Activated CD4-positive, alpha-beta T cell treated with anti-CD3 and anti-CD28 coated beads for 36 hours (primary cell): ENCODE measurements around the gene C1QL2. TPM values are rescaled to one million over a fixed set of nuclear protein-coding genes. Genes with fewer than 3 reads are reported as not detected.
A peak's percentile ranks its signal among the peaks of the same experiment; 100 is the strongest.

Source experiments
- ATAC-seq: fragments of 200-7000 bp; cut with Tn5 transposase; one replicate; pipeline ENCODE4 v1.10.0; 2021; ENCODE audit warnings: mild to moderate bottlenecking, moderate library complexity
- CTCF ChIA-PET: fragments of 350-600 bp; sonication (Branson Sonifier 250); formaldehyde crosslinking; loops from one replicate; lab custom pipeline; 2021; ENCODE audit warnings: antibody characterized with exemption; lab: Charles Lee
- POLR2A ChIA-PET: fragments of 350-600 bp; sonication (Branson Sonifier 250); formaldehyde crosslinking; loops from one replicate; lab custom pipeline; 2021; ENCODE audit warnings: antibody characterized with exemption, inconsistent platforms; lab: Charles Lee
- DNase-seq: peaks from one replicate; pipeline ENCODE4 v3.0.0-alpha.2; 2020
- H3K27ac Mint-ChIP-seq: one replicate; pipeline ENCODE4 v1.8.0; 2021; ENCODE audit warnings: mixed read lengths
- H3K27me3 Mint-ChIP-seq: one replicate; pipeline ENCODE4 v1.8.0; 2021; ENCODE audit warnings: mixed read lengths
- H3K36me3 Mint-ChIP-seq: one replicate; pipeline ENCODE4 v1.8.0; 2021; ENCODE audit warnings: low read depth, mixed read lengths
- H3K4me1 Mint-ChIP-seq: one replicate; pipeline ENCODE4 v1.8.0; 2021; ENCODE audit warnings: mixed read lengths
- H3K4me3 Mint-ChIP-seq: one replicate; pipeline ENCODE4 v1.8.0; 2021; ENCODE audit warnings: mild to moderate bottlenecking, moderate library complexity, mixed read lengths
- H3K9me3 Mint-ChIP-seq: one replicate; pipeline ENCODE4 v1.8.0; 2021; ENCODE audit warnings: low read depth, mixed read lengths
- intact Hi-C, 2 experiments: fragments of 100-400 bp; cut with DNase I in 1 of 2; cut with micrococcal nuclease in 1 of 2; formaldehyde crosslinking; loops; one replicate each; pipeline versions ENCODE4 v1.14.2 to v1.15.1; 2022 to 2024; cut with DNase I, micrococcal nuclease
- total RNA-seq, 2 experiments: library from RNA; stranded (reverse); gene quantifications; one replicate each; pipeline ENCODE4 v1.2.3, GENCODE V29; 2021

The C1QL2 gene
- total RNA-seq, 2 experiments from 2014 or later, result not detected

DNA sequence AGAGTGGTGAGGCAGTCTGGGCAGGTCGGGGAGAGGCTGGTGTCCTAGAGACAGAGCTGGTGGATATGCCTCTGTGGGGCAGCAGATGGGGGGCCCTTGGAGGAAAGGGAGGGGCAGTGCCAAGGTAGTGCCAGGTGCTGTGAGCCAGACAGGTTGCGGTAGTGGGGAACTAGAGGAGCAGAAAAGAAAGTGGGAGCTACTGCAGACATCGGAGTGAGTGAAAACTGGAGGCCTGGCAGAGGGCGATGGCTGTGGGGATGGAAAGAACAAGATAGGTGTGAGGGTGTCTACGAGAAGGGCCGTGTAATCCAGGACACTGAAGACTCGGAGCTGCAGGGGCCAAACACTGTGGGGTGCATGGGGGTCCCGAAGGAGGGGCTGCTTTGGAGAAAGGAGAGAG is 21.7 kb downstream of the C1QL2 start:
- intact Hi-C loops, result no loop called here
- Mint-ChIP-seq H3K4me1 (no peaks in the 10 kb centered on the region), H3K4me3 (no peak overlapping the region), H3K27me3 (peaks cover 10% of the 10 kb centered on the region), H3K27ac (no peak overlapping the region), H3K9me3 (no peaks in the 10 kb centered on the region), H3K36me3 (no peaks in the 10 kb centered on the region)
- CTCF ChIA-PET, result no interaction called here
- DNase-seq, result no peak
- no peak for ATAC-seq
- POLR2A ChIA-PET, result no interaction called here

DNA sequence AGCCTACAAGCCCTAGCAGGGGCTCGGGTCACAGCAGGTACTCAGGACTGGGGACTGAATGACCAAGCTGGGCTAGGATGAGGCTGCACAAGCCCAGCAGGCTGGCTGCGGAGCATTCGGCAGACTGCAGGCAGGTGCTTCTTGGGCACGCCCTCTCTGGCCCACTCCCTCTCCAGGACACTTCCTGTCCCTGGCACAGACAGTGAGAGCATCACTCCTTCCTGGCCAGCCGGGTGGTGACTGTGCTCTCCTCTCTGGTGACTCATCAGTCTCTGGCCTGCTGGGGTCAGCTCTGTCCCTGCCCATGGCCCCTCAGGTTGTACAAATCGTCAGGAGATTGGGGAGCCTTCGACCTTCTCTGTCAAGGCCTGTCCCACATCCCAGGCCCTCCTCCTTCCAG is 22.5 kb downstream of the C1QL2 start:
- no peaks in the 10 kb centered on the region for H3K4me1 Mint-ChIP-seq
- peaks cover 10% of the 10 kb centered on the region for H3K27me3 Mint-ChIP-seq
- H3K4me3 Mint-ChIP-seq, result no peak overlapping the region
- POLR2A ChIA-PET, result no interaction called here
- CTCF ChIA-PET, result no interaction called here
- no peaks in the 10 kb centered on the region for H3K9me3 Mint-ChIP-seq
- intact Hi-C loops, result no loop called here
- no peak for DNase-seq
- no peaks in the 10 kb centered on the region for H3K36me3 Mint-ChIP-seq
- ATAC-seq, result no peak
- no peak overlapping the region for H3K27ac Mint-ChIP-seq

DNA sequence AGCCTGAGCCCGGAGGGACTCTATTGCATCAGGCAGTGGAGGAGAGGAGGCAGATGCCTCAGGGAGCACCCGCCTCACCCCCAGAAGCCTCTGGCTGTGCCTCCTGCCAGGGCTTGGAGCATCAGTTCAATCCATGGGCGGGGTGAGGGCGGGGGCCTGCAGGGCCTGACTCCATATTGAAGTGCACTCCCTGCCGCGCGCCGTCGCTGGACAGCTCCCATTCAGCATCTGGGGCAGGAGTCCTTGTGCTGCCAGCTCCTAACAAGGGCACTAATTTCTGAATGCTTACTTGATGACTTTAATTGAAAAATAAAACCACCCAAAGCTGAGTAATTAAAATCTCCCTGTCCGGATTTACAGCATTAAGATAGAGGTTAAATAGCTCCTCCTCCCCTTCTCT is 23.8 kb downstream of the C1QL2 start:
- H3K27me3 Mint-ChIP-seq, result peaks cover 9% of the 10 kb centered on the region
- no peaks in the 10 kb centered on the region for H3K36me3 Mint-ChIP-seq
- ATAC-seq (no peak), DNase-seq (no peak)
- no peaks in the 10 kb centered on the region for H3K9me3 Mint-ChIP-seq
- ChIA-PET CTCF (interaction anchor here (0.6 kb wide), 2 partner anchors 106 to 765 kb away, joined by 3 to 4 read pairs; no protein-coding TSS in a partner anchor), POLR2A (no interaction called here)
- H3K4me3 Mint-ChIP-seq, result no peak overlapping the region
- H3K4me1 Mint-ChIP-seq, result no peaks in the 10 kb centered on the region
- H3K27ac Mint-ChIP-seq, result no peak overlapping the region
- intact Hi-C loops, result no loop called here

DNA sequence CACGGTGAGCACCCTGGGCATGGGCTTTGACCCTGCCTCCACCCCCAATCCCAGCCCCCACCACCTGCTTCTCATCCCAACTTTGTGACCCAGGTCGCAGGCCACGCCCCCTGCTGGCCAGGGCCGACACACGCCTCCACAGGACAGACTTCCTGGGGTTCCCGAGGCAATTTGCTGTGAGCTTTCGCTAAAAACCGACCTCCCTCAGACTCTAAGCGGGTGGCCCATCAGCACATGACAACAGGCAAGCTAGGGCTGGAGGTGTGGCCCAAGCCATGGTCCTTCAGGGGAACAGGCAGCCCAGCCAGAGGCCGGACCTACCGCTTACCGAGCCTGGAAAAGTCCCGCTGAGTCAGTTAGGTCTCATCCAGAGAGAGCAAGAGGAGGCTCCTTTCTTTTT is 31.9 kb downstream of the C1QL2 start:
- no peak overlapping the region for H3K4me3 Mint-ChIP-seq
- H3K27me3 Mint-ChIP-seq, result peaks cover 10% of the 10 kb centered on the region
- peak; percentile 66 for DNase-seq
- no peaks in the 10 kb centered on the region for H3K9me3 Mint-ChIP-seq
- H3K4me1 Mint-ChIP-seq, result no peaks in the 10 kb centered on the region
- no peaks in the 10 kb centered on the region for H3K36me3 Mint-ChIP-seq
- POLR2A ChIA-PET, result no interaction called here
- intact Hi-C loops, result loop anchor here (1.0 to 5.0 kb wide), 2 partner anchors 244 kb away; no protein-coding TSS in a partner anchor
- ATAC-seq, result peak; percentile 47
- CTCF ChIA-PET, result interaction anchor here (0.6 to 1.0 kb wide), 3 partner anchors 243 to 1245 kb away, joined by 3 read pairs; no protein-coding TSS in a partner anchor
- H3K27ac Mint-ChIP-seq, result no peak overlapping the region

DNA sequence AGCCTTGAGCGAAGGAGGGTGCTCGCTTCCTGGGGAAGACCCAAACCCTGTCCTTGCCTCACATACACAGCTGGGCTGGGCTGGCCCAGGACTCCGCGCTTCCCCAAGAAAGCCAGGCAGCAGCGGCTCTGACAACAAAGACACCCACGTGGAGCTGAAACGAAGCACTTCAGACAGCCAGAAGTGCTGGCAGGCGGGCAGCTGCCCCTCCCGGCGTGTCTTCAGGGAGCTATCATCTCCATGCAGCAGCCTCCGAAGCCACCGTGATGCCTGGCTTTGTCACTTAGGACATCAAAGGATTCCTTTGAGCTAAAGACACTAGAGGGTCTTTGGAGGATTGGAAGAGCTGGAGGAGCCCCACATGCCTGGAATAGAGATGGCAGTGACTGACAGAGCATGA is 35.2 kb downstream of the C1QL2 start:
- DNase-seq, result no peak
- intact Hi-C loops, result no loop called here

DNA sequence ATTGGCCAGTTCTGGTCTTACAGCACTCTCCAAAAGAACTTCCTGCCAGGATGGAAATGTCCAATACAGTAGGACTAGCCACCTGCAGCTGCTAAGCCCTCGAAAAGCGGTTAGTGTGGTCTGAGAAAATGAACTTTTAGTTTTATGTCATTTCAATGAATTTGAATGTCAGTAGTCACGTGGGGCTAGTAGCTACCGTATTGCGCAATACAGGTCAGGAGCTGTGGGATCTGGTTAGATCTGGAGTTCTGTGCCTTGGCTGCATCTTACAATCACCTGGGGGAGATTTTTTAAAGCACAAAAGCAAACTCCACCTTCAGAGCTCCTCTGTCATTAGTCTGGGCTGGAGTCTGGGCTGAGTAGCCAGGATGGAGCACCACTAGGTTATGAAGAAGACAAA is 35.9 kb downstream of the C1QL2 start:
- Mint-ChIP-seq H3K36me3 (no peaks in the 10 kb centered on the region), H3K4me3 (no peak overlapping the region), H3K27ac (no peak overlapping the region), H3K27me3 (peaks cover 11% of the 10 kb centered on the region), H3K9me3 (no peaks in the 10 kb centered on the region), H3K4me1 (no peaks in the 10 kb centered on the region)
- intact Hi-C loops, result no loop called here
- ChIA-PET POLR2A (no interaction called here), CTCF (interaction anchor here (0.7 to 1.4 kb wide), 2 partner anchors 241 to 356 kb away, joined by 6 to 7 read pairs; no protein-coding TSS in a partner anchor)
- no peak for DNase-seq
- ATAC-seq, result no peak

More for the DNA sequence above, 35.2 kb downstream of the C1QL2 start:
- CTCF ChIA-PET, result interaction anchor here (0.7 to 1.4 kb wide), 2 partner anchors 242 to 334 kb away, joined by 3 to 7 read pairs; no protein-coding TSS in a partner anchor
- POLR2A ChIA-PET, result no interaction called here
- H3K9me3 Mint-ChIP-seq, result no peaks in the 10 kb centered on the region
- no peak overlapping the region for H3K27ac Mint-ChIP-seq
- H3K4me1 Mint-ChIP-seq, result no peaks in the 10 kb centered on the region
- no peaks in the 10 kb centered on the region for H3K36me3 Mint-ChIP-seq
- no peak overlapping the region for H3K4me3 Mint-ChIP-seq
- H3K27me3 Mint-ChIP-seq, result peaks cover 11% of the 10 kb centered on the region
- no peak for ATAC-seq

DNA sequence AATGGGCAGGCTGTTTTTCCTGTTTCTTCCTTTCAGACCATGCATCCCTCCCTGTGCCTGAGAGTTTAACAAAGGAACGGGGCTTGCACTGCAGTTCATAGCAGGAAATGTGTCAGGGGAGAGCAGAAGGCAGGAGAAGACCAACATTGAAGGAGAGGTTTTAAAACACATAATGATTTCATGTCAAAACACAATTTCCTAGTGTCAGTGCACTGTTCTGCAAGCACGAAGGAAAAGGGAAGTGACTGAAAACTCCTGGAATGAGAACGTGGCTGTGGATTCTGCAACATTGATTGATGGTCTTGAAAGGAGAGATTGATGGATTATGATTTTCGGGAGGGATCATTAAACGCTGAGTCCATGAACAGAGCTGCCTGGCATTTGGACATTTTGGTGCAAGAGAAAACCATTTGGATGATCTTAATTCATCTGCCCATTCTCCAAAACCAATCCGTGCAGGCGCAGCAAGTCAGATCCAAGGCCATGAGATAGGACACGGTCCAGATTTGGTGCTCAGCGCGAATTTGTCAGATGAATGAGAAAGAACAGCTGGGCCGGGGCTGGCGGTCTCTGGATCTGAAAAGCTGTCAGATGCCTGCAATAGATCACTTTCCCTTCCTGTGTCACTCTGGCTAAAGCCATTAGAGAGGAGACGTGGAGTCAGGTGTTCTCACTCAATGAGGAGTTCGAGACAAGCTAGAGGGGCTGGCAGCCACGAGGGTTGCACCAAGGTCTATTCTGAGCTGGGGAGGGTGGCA is 38.4 kb downstream of the C1QL2 start:
- intact Hi-C loops, result no loop called here
- ChIA-PET CTCF (interaction anchor here (0.8 to 1.4 kb wide), 3 partner anchors 53 to 1715 kb away, joined by 3 to 5 read pairs (median 3); no protein-coding TSS in a partner anchor), POLR2A (no interaction called here)
- Mint-ChIP-seq H3K27me3 (peaks cover 7% of the 10 kb centered on the region), H3K9me3 (no peaks in the 10 kb centered on the region), H3K4me3 (no peak overlapping the region), H3K36me3 (no peaks in the 10 kb centered on the region), H3K27ac (no peak overlapping the region), H3K4me1 (no peaks in the 10 kb centered on the region)
- DNase-seq (no peak), ATAC-seq (no peak)

DNA sequence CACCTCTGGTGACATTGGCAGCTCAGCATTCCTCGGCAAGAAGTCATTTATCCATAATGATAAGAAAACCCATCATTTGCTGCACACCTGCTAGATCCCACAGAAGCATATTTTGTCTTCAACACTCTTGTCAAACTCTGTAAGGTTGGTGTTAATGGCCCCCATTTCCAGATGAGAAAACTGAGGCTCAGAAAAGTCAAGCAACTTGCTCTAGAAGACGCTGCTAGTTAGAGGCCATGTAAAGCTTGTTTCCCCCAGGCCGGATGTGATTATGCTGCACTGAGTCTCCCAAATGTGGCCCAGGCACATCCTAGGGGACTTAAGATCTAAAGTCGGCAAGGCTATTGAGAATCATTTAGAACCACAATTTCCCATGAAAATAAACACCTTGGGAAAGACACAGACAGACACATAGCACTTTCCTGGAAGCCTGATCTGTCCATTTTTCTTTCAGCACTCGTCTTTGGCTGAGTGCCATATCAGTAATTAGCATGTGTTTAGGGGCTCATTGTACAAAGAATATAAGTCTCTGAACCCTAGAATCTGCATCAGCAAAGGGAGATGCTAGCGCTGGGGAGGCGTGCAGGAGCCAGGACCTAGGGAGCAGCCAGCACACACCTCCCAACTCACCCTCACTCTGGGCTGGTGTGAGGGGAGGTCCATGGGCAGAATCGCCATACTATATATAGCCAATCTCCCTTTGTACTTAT is 39.3 kb downstream of the C1QL2 start:
- H3K9me3 Mint-ChIP-seq, result no peaks in the 10 kb centered on the region
- ATAC-seq (no peak), DNase-seq (no peak)
- no peak overlapping the region for H3K4me3 Mint-ChIP-seq
- no peaks in the 10 kb centered on the region for H3K36me3 Mint-ChIP-seq
- H3K27me3 Mint-ChIP-seq, result peaks cover 7% of the 10 kb centered on the region
- CTCF ChIA-PET, result no interaction called here
- intact Hi-C loops, result no loop called here
- H3K4me1 Mint-ChIP-seq, result no peaks in the 10 kb centered on the region
- no peak overlapping the region for H3K27ac Mint-ChIP-seq
- POLR2A ChIA-PET, result no interaction called here

DNA sequence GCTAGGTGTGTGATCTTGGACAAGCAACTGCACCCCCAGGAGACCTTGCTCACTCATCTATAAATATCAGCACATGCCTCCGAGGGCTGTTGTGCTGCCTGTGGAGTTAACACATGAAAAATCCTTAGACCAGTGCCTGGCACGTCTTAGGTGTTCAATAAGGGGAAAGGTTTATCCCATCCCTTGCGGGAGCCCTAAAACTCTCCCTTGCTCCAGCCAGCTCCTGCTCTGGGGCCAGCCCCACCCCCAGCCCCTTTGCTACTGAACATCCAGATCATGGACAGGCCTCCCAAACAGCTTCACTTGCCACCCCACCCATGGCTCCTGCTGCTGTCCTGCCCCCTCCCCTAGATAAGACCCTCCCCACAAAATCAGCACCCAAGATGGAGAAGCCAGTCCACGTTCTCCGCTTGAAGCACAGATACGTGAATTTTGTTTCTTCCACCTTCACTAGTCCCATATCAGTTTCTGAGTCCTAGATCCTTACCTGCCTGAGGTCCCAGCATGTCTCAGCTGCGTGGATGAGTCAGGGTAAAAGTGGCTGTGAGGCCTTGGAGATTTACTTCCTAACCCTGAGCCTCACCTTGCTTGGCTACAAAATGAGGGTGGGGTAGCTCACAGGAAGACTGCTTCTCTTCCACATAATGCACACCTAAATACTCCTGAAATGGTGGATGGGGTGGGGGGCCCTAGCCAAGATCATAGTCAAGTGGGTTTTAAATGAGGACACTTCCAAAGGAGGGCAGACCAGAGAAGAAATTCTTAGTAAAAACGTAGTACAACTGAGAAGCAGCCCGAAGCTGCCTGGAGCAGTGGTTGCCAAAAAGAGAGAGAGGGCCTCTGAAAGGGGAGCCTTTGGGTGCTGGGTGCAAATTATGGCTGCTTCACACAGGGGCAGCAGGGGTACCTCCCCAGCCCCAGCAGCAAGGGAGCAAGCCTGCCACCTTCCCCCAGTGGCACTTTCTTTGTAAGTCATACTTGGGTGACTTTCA is 40.4 kb downstream of the C1QL2 start:
- Mint-ChIP-seq H3K4me3 (no peak overlapping the region), H3K27me3 (peaks cover 10% of the 10 kb centered on the region), H3K27ac (no peak overlapping the region), H3K4me1 (no peaks in the 10 kb centered on the region), H3K9me3 (no peaks in the 10 kb centered on the region), H3K36me3 (no peaks in the 10 kb centered on the region)
- ATAC-seq, result no peak
- intact Hi-C loops, result no loop called here
- ChIA-PET POLR2A (no interaction called here), CTCF (no interaction called here)
- DNase-seq, result no peak

DNA sequence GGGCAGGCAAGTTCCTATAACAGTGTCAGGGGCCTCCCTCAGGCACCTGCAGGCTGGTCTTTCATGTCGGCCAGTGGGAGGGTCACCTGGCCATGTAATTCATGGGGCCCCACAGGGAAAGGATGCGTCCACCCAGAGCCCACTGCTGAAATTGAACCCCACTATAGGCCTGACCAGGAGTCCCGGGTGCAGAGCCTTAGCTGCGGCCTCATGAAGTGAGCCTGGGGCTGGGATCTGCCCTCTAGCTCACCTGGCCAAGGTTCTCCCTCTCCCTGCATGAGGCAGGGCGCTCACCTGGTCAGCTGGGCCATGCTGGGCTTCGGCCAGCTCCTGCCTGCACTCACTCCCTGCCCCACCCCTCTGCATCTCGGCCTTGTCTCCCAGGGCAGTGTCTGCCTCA is 41.1 kb downstream of the C1QL2 start:
- no peak overlapping the region for H3K27ac Mint-ChIP-seq
- ChIA-PET POLR2A (no interaction called here), CTCF (no interaction called here)
- H3K9me3 Mint-ChIP-seq, result no peaks in the 10 kb centered on the region
- DNase-seq (no peak), ATAC-seq (no peak)
- no peaks in the 10 kb centered on the region for H3K4me1 Mint-ChIP-seq
- H3K36me3 Mint-ChIP-seq, result no peaks in the 10 kb centered on the region
- peaks cover 11% of the 10 kb centered on the region for H3K27me3 Mint-ChIP-seq
- intact Hi-C loops, result no loop called here
- H3K4me3 Mint-ChIP-seq, result no peak overlapping the region
